Esophagus squamous epithelium (tissue), 5 donors: ENCODE measurements around the gene KIAA1191. TPM values are rescaled to one million over a fixed set of nuclear protein-coding genes. Genes with fewer than 3 reads are reported as not detected.
"Not testable (repeated sequence)": the region's sequence is repeated elsewhere in the genome, so short reads cannot be mapped to it uniquely, and the experiment has no call there.

Experiments
- DNase-seq: peaks from one replicate; lab custom pipeline; 2025; lab: John Stamatoyannopoulos, UW
- H3K27ac ChIP-seq, 4 donors: fragments of 200-600 bp; sonication (generic); one replicate each; pipeline ENCODE4 v1.5.1; 2016 to 2019; ENCODE audit warnings: mild to moderate bottlenecking in 1 of 4
- H3K27me3 ChIP-seq, 4 donors: fragments of 200-600 bp; sonication (generic); 1 replicate in 3 of 4; 2 replicates in 1 of 4; pipeline versions ENCODE4 v1.5.1 to v1.6.0; 2017 to 2021; ENCODE audit warnings: antibody characterized with exemption in 1 of 4
- H3K36me3 ChIP-seq, 3 donors: fragments of 200-600 bp; sonication (generic); one replicate each; pipeline ENCODE4 v1.5.1; 2016 to 2019
- H3K4me1 ChIP-seq, 3 donors: fragments of 200-600 bp; sonication (generic); one replicate each; pipeline ENCODE4 v1.5.1; 2017 to 2019
- H3K4me3 ChIP-seq, 4 donors: fragments of 200-600 bp; sonication (generic); 1 replicate in 3 of 4; 2 replicates in 1 of 4; pipeline ENCODE4 v1.5.1; 2016 to 2019; ENCODE audit warnings: mild to moderate bottlenecking in 2 of 4, moderate library complexity in 1 of 4
- H3K9me3 ChIP-seq, 3 donors: fragments of 200-600 bp; sonication (generic); one replicate each; pipeline ENCODE4 v1.5.1; 2016 to 2019
- POLR2A ChIP-seq, 4 donors: fragments of 450-650 bp; IDR thresholded peaks; one replicate each; pipeline ENCODE4 v1.6.1; 2017; ENCODE audit warnings: antibody characterized with exemption in 4 of 4, mild to moderate bottlenecking in 4 of 4, moderate library complexity in 3 of 4
- WGBS, 2 donors: methylation state at CpG; one replicate each; pipeline ENCODE4 v1.1.5; 2018; 5-methylcytosine and 5-hydroxymethylcytosine counted together
- intact Hi-C: fragments of 100-400 bp; cut with DNase I; formaldehyde crosslinking; loops from one replicate; pipeline ENCODE4 v1.15.0; 2022
- small RNA-seq, 4 donors: library from RNA; depleted of rRNA; stranded (forward); fragments of <200 nt; gene quantifications; one replicate each; pipeline ENCODE3, GENCODE V24; 2016
- total RNA-seq, 4 donors: library from RNA; depleted of rRNA; stranded (reverse); fragments of >200 nt; gene quantifications; one replicate each; pipeline ENCODE4 v1.1.0, GENCODE V29; 2016
- TF ChIP-seq, protein P1 (sequence below), 6 experiments: fragments of 450-650 bp in 4 of 6; fragments of 200-600 bp in 2 of 6; sonication (generic) in 2 of 6; IDR thresholded peaks; one replicate each; pipeline ENCODE4 v1.5.1; 2016 to 2019; ENCODE audit warnings: antibody characterized with exemption in 6 of 6, mild to moderate bottlenecking in 4 of 6, moderate library complexity in 4 of 6
- donor health status: DM: yes; HTN: yes; CAD: no.

The KIAA1191 gene
- total RNA-seq, 4 donors from 2014 or later = 57.0 to 99.9 (median 73.7) TPM

DNA sequence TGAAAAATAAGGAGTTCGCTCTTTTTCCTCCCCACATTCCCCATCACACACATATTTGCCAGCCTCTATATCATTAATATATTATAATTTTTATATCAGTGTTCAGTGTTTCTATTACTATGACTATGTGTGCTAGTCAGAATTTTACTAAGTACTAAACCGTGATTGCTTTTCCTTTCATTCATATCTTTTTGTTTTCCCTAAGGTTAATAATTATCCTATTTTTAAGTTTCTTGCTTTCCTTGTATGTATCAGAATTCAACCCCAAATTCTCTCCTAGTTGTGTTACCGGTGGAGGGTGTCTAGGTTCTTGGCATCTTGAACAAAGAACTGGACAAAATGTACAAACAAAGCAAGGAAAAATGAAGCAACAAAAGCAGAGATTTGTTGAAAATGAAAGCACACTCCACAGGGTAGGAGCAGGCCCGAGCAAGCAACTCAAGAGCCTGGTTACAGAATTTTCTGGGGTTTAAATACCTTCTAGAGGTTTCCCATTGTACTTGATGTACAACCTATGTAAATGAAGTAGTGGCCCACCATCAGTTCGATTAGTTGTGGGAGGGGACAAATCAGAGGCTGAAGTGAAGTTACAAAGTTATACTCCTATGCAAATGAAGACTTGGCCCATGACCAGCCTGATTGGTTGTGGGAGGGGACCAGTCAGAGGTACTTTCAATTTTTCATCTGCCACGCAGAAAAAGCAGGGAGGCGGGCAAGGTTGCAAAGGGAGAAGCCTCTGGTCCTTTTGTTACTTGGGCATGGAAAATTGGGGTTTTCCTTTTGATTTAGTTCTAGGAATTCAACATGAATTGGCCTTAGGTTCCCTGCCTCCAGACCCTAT lies 43.8 kb downstream of the KIAA1191 start:
- H3K36me3 ChIP-seq = peaks cover 0 to 41% (median 3%) of the 10 kb centered on the region in 3 donors
- 44 to 53% methylated on average over 7 of the region's 7 CpGs for whole genome bisulfite sequencing, 2 donors
- H3K27me3 ChIP-seq = no peaks in the 10 kb centered on the region
- intact Hi-C loops = no loop called here
- H3K4me3 ChIP-seq = no peak overlapping the region
- TF ChIP-seq, protein P1, sequence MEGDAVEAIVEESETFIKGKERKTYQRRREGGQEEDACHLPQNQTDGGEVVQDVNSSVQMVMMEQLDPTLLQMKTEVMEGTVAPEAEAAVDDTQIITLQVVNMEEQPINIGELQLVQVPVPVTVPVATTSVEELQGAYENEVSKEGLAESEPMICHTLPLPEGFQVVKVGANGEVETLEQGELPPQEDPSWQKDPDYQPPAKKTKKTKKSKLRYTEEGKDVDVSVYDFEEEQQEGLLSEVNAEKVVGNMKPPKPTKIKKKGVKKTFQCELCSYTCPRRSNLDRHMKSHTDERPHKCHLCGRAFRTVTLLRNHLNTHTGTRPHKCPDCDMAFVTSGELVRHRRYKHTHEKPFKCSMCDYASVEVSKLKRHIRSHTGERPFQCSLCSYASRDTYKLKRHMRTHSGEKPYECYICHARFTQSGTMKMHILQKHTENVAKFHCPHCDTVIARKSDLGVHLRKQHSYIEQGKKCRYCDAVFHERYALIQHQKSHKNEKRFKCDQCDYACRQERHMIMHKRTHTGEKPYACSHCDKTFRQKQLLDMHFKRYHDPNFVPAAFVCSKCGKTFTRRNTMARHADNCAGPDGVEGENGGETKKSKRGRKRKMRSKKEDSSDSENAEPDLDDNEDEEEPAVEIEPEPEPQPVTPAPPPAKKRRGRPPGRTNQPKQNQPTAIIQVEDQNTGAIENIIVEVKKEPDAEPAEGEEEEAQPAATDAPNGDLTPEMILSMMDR (IDR thresholded peaks at IDR 0.05) = no peak
- no peak for TF ChIP-seq POLR2A (IDR thresholded peaks at IDR 0.05)
- H3K4me1 ChIP-seq = peaks cover 0 to 19% (median 0%) of the 10 kb centered on the region in 3 donors
- DNase-seq = no peak
- H3K9me3 ChIP-seq = no peaks in the 10 kb centered on the region
- H3K27ac ChIP-seq = peak overlapping the region in 1 of 4 donors; percentile 25

DNA sequence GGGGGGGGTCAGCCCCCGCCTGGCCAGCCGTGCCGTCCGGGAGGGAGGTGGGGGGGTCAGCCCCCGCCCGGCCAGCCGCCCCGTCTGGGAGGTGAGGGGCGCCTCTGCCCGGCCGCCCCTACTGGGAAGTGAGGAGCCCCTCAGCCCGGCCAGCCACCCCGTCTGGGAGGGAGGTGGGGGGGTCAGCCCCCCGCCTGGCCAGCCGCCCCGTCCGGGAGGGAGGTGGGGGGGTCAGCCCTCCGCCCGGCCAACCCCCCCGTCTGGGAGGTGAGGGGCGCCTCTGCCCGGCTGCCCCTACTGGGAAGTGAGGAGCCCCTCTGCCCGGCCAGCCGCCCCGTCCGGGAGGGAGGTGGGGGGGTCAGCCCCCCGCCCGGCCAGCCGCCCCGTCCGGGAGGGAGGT lies 56.2 kb downstream of the KIAA1191 start:
- H3K4me1 ChIP-seq, intact Hi-C loops, H3K27me3 ChIP-seq, H3K4me3 ChIP-seq, DNase-seq, H3K27ac ChIP-seq, H3K9me3 ChIP-seq: not testable (repeated sequence)
- H3K36me3 ChIP-seq = peaks cover 0 to 30% (median 0%) of the 10 kb centered on the region in 3 donors
- no CpG with 5 or more reads among the region's 31 CpGs for WGBS, 2 donors

Small RNA genes lying within 50 kb of the gene (small RNA-seq; reads per million reads assigned to genes)
- gene MIR1271 = 2.9 to 8.6 (median 6.9) reads per million in 4 donors

Other genes starting within 250 kb of the KIAA1191 start
- gene SIMC1, start 123.3 kb downstream of the KIAA1191 start, total RNA-seq = 10 to 100 TPM in 1 of 4 donors, 1 to 10 TPM in 3; 2.2 to 11.4 (median 5.6) TPM
- gene ARL10, start 3.7 kb upstream of the KIAA1191 start, total RNA-seq = 10 to 100 TPM in 1 of 4 donors, 1 to 10 TPM in 3; 2.4 to 10.1 (median 6.3) TPM
- 10 to 100 TPM; 19.9 to 38.0 (median 30.9) TPM for gene NOP16, start 26.8 kb upstream of the KIAA1191 start, total RNA-seq
- gene HIGD2A, start 27.0 kb upstream of the KIAA1191 start, total RNA-seq = 100 to 1,000 TPM in 2 of 4 donors, 10 to 100 TPM in 2; 77.2 to 122 (median 90.3) TPM
- 100 to 1,000 TPM; 347 to 732 (median 444) TPM for gene CLTB, start 54.8 kb upstream of the KIAA1191 start, total RNA-seq
- 10 to 100 TPM; 18.5 to 27.0 (median 24.7) TPM for gene FAF2, start 86.6 kb upstream of the KIAA1191 start, total RNA-seq
- 10 to 100 TPM in 3 of 4 donors, 1 to 10 TPM in 1; 8.8 to 23.1 (median 15.5) TPM for gene RNF44, start 175.6 kb upstream of the KIAA1191 start, total RNA-seq
- under 1 TPM in 1 of 4 donors, not detected in 3; under 0.01 TPM for gene CDHR2, start 187.6 kb upstream of the KIAA1191 start, total RNA-seq
- 1 to 10 TPM in 3 of 4 donors, under 1 TPM in 1; 0.57 to 4.6 (median 2.2) TPM for gene GPRIN1, start 248.4 kb upstream of the KIAA1191 start, total RNA-seq